Panc1 (cell line): ENCODE data around the gene TJP2. TPM values are rescaled to one million over a fixed set of nuclear protein-coding genes. Genes with fewer than 3 reads are reported as not detected.

ENCODE experiments used
- ATAC-seq: fragments of 200-7000 bp; cut with Tn5 transposase; 2 replicates; pipeline ENCODE4 v1.9.1; 2020; ENCODE audit warnings: mild to moderate bottlenecking, moderate library complexity
- BruUV-seq: library from RNA; stranded (reverse); fragments of 400-500 nt; replicated peaks from 2 replicates; lab custom pipeline; 2021; lab: Mats Ljungman, UMichigan
- CTCF ChIA-PET: fragments of 300-600 bp; sonication (Branson Sonifier 250); formaldehyde crosslinking; loops from one replicate; lab custom pipeline; 2022; ENCODE audit warnings: antibody characterized with exemption; lab: Charles Lee
- POLR2A ChIA-PET: fragments of 300-600 bp; sonication (Branson Sonifier 250); formaldehyde crosslinking; loops from one replicate; lab custom pipeline; 2022; ENCODE audit warnings: antibody characterized with exemption; lab: Charles Lee
- DNase-seq: peaks from one replicate; pipeline ENCODE4 v3.0.0-alpha.2; 2010; ENCODE audit warnings: low read depth, low spot score
- H3K27ac ChIP-seq: 2 replicates; pipeline ENCODE4 v1.5.1; 2011; ENCODE audit warnings: mild to moderate bottlenecking, low read length, inconsistent platforms
- H3K27me3 ChIP-seq: fragments of 200-500 bp; sonication (Bioruptor generic); 2 replicates; pipeline ENCODE4 v1.6.0; 2014; ENCODE audit warnings: low read length, inconsistent platforms; ENCODE audit not compliant: control insufficient read depth, insufficient read depth
- H3K36me3 ChIP-seq: fragments of 200-500 bp; sonication (Bioruptor generic); 2 replicates; pipeline ENCODE4 v1.5.1; 2014; ENCODE audit warnings: inconsistent platforms, mild to moderate bottlenecking, low read length, moderate library complexity; ENCODE audit not compliant: control insufficient read depth, insufficient read depth
- H3K4me1 ChIP-seq: 2 replicates; pipeline ENCODE4 v1.5.1; 2011; ENCODE audit warnings: inconsistent platforms, mild to moderate bottlenecking, low read length, moderate library complexity; ENCODE audit not compliant: control insufficient read depth, insufficient read depth
- H3K4me3 ChIP-seq, 2 experiments: 2 replicates each; pipeline ENCODE4 v1.5.1; 2011 to 2012; ENCODE audit warnings: low read depth in 2 of 2, low read length in 2 of 2, mild to moderate bottlenecking in 2 of 2, inconsistent platforms in 1 of 2, moderate library complexity in 1 of 2
- H3K9me3 ChIP-seq: fragments of 200-500 bp; sonication (Bioruptor generic); 2 replicates; pipeline ENCODE4 v1.5.1; 2014; ENCODE audit warnings: low read depth, mild to moderate bottlenecking, inconsistent platforms, low read length, moderate library complexity; ENCODE audit not compliant: control insufficient read depth, insufficient read depth
- POLR2AphosphoS5 ChIP-seq: IDR thresholded peaks from 2 replicates; pipeline ENCODE4 v1.6.1; 2012; ENCODE audit warnings: mild to moderate bottlenecking, low read depth, low read length, moderate library complexity
- SIN3A ChIP-seq: IDR thresholded peaks from 2 replicates; pipeline ENCODE4 v1.6.1; 2012; ENCODE audit warnings: low read depth, mild to moderate bottlenecking, low read length, moderate library complexity, borderline replicate concordance; ENCODE audit not compliant: insufficient read depth
- TCF7L2 ChIP-seq: IDR thresholded peaks from 2 replicates; pipeline ENCODE4 v1.6.1; 2011; ENCODE audit warnings: mild to moderate bottlenecking, low read depth, low read length, inconsistent platforms
- in situ Hi-C: cut with HindIII; loops from 2 replicates; pipeline ENCODE4 v1.10.0; 2016; ENCODE audit warnings: low sequenced_read_pairs, low pct_unique_long_range_greater_than_20kb
- intact Hi-C: fragments of 100-400 bp; cut with micrococcal nuclease; formaldehyde crosslinking; loops from one replicate; pipeline ENCODE4 v1.10.0; 2022; ENCODE audit not compliant: unreplicated experiment
- total RNA-seq: library from RNA; stranded (reverse); gene quantifications from one replicate; pipeline ENCODE4 v1.2.1, GENCODE V29; 2021; ENCODE audit not compliant: unreplicated experiment
- TF ChIP-seq, protein P1 (sequence below), 2 experiments: IDR thresholded peaks; 2 replicates each; pipeline ENCODE4 v1.6.1; 2011 to 2012; ENCODE audit warnings: low read depth in 2 of 2, control low read depth in 1 of 2, low read length in 1 of 2, mild to moderate bottlenecking in 1 of 2, moderate library complexity in 1 of 2; ENCODE audit not compliant: insufficient read depth in 1 of 2
- TF ChIP-seq, protein P2 (sequence below): fragments of 450-650 bp; IDR thresholded peaks from 2 replicates; pipeline ENCODE4 v1.5.1; 2017; ENCODE audit warnings: mild to moderate bottlenecking

TJP2 gene
- total RNA-seq, 1 experiment from 2014 or later, result 40.2 TPM

DNA sequence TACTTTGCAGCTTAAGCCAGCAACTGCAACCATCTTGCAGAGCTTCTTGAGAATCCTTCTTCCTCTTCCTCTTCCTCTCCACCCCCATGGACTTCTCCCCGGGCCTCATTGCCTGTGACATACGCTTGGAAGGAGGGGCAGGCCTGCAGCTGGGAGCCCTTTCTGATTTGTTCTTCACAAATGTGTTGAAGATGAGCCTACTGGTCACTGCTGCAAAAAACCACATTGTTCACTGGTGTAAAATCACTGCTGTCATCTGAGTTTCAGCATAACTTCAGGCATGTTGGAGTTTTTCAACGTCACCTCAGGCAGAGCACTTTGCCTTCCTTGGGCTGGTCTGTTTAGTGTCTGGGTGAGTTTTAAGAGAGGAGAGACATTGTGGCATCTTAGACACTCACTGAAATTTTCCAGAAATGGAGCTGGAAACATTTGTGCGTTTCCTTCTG lies 7.9 kb downstream of the TJP2 start:
- in situ Hi-C loops, result no loop called here

GRCh38 chr9:69184266-69184665 lies 10.2 kb downstream of the TJP2 start:
- no peaks in the 10 kb centered on the region for H3K27me3 ChIP-seq
- intact Hi-C loops (no loop called here), in situ Hi-C loops (no loop called here)
- DNase-seq (no peak), ATAC-seq (no peak)
- BruUV-seq, result no TSS peak
- TF ChIP-seq, protein P1, sequence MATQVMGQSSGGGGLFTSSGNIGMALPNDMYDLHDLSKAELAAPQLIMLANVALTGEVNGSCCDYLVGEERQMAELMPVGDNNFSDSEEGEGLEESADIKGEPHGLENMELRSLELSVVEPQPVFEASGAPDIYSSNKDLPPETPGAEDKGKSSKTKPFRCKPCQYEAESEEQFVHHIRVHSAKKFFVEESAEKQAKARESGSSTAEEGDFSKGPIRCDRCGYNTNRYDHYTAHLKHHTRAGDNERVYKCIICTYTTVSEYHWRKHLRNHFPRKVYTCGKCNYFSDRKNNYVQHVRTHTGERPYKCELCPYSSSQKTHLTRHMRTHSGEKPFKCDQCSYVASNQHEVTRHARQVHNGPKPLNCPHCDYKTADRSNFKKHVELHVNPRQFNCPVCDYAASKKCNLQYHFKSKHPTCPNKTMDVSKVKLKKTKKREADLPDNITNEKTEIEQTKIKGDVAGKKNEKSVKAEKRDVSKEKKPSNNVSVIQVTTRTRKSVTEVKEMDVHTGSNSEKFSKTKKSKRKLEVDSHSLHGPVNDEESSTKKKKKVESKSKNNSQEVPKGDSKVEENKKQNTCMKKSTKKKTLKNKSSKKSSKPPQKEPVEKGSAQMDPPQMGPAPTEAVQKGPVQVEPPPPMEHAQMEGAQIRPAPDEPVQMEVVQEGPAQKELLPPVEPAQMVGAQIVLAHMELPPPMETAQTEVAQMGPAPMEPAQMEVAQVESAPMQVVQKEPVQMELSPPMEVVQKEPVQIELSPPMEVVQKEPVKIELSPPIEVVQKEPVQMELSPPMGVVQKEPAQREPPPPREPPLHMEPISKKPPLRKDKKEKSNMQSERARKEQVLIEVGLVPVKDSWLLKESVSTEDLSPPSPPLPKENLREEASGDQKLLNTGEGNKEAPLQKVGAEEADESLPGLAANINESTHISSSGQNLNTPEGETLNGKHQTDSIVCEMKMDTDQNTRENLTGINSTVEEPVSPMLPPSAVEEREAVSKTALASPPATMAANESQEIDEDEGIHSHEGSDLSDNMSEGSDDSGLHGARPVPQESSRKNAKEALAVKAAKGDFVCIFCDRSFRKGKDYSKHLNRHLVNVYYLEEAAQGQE (IDR thresholded peaks at IDR 0.05; ENCODE audit: insufficient read depth in 1 of 2, low read depth in 2 of 2, low read length in 1 of 2), result no peak
- TF ChIP-seq POLR2AphosphoS5 (no peak), TCF7L2 (no peak), SIN3A (no peak)
- TF ChIP-seq, protein P2, sequence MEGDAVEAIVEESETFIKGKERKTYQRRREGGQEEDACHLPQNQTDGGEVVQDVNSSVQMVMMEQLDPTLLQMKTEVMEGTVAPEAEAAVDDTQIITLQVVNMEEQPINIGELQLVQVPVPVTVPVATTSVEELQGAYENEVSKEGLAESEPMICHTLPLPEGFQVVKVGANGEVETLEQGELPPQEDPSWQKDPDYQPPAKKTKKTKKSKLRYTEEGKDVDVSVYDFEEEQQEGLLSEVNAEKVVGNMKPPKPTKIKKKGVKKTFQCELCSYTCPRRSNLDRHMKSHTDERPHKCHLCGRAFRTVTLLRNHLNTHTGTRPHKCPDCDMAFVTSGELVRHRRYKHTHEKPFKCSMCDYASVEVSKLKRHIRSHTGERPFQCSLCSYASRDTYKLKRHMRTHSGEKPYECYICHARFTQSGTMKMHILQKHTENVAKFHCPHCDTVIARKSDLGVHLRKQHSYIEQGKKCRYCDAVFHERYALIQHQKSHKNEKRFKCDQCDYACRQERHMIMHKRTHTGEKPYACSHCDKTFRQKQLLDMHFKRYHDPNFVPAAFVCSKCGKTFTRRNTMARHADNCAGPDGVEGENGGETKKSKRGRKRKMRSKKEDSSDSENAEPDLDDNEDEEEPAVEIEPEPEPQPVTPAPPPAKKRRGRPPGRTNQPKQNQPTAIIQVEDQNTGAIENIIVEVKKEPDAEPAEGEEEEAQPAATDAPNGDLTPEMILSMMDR, result no peak
- H3K9me3 ChIP-seq, result no peaks in the 10 kb centered on the region
- H3K36me3 ChIP-seq, result no peaks in the 10 kb centered on the region
- no peak overlapping the region; the same call in 1 of the 2 replicates for H3K27ac ChIP-seq
- H3K4me3 ChIP-seq, result no peak overlapping the region
- ChIA-PET CTCF (no interaction called here), POLR2A (no interaction called here)
- H3K4me1 ChIP-seq, result peaks cover 21% of the 10 kb centered on the region

More for the DNA sequence above, 7.9 kb downstream of the TJP2 start:
- POLR2A ChIA-PET, result no interaction called here
- TF ChIP-seq, protein P2, result no peak
- TF ChIP-seq POLR2AphosphoS5 (no peak), SIN3A (no peak), TCF7L2 (no peak)
- TF ChIP-seq, protein P1 (IDR thresholded peaks at IDR 0.05; ENCODE audit: insufficient read depth in 1 of 2, low read depth in 2 of 2, low read length in 1 of 2), result no peak
- no peak for DNase-seq
- no peak overlapping the region for H3K4me3 ChIP-seq
- H3K27ac ChIP-seq, result peak overlapping the region; percentile 18; the same call in 1 of the 2 replicates
- H3K36me3 ChIP-seq, result no peaks in the 10 kb centered on the region
- no peak for ATAC-seq
- intact Hi-C loops, result no loop called here
- no peaks in the 10 kb centered on the region for H3K27me3 ChIP-seq
- CTCF ChIA-PET, result no interaction called here
- peaks cover 44% of the 10 kb centered on the region for H3K4me1 ChIP-seq
- H3K9me3 ChIP-seq, result no peaks in the 10 kb centered on the region
- BruUV-seq, result no TSS peak
